ENCODE data around the gene SLC6A13.

Gene SLC6A13

GRCh38 chr12:206746-207440 lies 55.7 kb downstream of the SLC6A13 start:
- Mint-ChIP-seq H3K4me1 (peaks cover 6% of the 10 kb centered on the region), H3K9me3 (no peaks in the 10 kb centered on the region), H3K4me3 (no peak overlapping the region), H3K27ac (no peak overlapping the region), H3K27me3 (peaks cover 82% of the 10 kb centered on the region)
- DNase-seq: no peak
- ATAC-seq: no peak

- Mint-ChIP-seq H3K4me3 (no peak overlapping the region), H3K4me1 (peaks cover 5% of the 10 kb centered on the region), H3K9me3 (no peaks in the 10 kb centered on the region), H3K27me3 (peaks cover 82% of the 10 kb centered on the region), H3K27ac (no peak overlapping the region)
- DNase-seq (no peak), ATAC-seq (no peak)
Measured at GRCh38 chr12:205026-205425, 57.6 kb downstream of the SLC6A13 start.

GRCh38 chr12:204261-204678 lies 58.4 kb downstream of the SLC6A13 start:
- peaks cover 5% of the 10 kb centered on the region for H3K4me1 Mint-ChIP-seq
- no peak overlapping the region for H3K4me3 Mint-ChIP-seq
- ATAC-seq (no peak), DNase-seq (no peak)
- H3K27me3 Mint-ChIP-seq: peaks cover 75% of the 10 kb centered on the region
- no peaks in the 10 kb centered on the region for H3K9me3 Mint-ChIP-seq
- H3K27ac Mint-ChIP-seq: no peak overlapping the region

GRCh38 chr12:203462-204260 lies 59.0 kb downstream of the SLC6A13 start:
- peaks cover 69% of the 10 kb centered on the region for H3K27me3 Mint-ChIP-seq
- DNase-seq (no peak), ATAC-seq (peak; percentile 66)
- no peaks in the 10 kb centered on the region for H3K9me3 Mint-ChIP-seq
- H3K4me3 Mint-ChIP-seq: peak overlapping the region in 1 of 2 donors; percentile 36
- H3K27ac Mint-ChIP-seq: no peak overlapping the region
- peaks cover 5% of the 10 kb centered on the region for H3K4me1 Mint-ChIP-seq

GRCh38 chr12:203074-203461 lies 59.6 kb downstream of the SLC6A13 start:
- DNase-seq (no peak), ATAC-seq (no peak)
- H3K4me1 Mint-ChIP-seq: peaks cover 5% of the 10 kb centered on the region
- no peaks in the 10 kb centered on the region for H3K9me3 Mint-ChIP-seq
- H3K27ac Mint-ChIP-seq: no peak overlapping the region
- H3K27me3 Mint-ChIP-seq: peaks cover 70% of the 10 kb centered on the region
- no peak overlapping the region for H3K4me3 Mint-ChIP-seq

GRCh38 chr12:202081-202731 lies 60.4 kb downstream of the SLC6A13 start:
- H3K4me3 Mint-ChIP-seq: peak overlapping the region in 1 of 2 donors; percentile 27
- H3K27ac Mint-ChIP-seq: no peak overlapping the region
- ATAC-seq: no peak
- peaks cover 0 to 2% of the 10 kb centered on the region in 2 donors for H3K9me3 Mint-ChIP-seq
- peaks cover 73% of the 10 kb centered on the region for H3K27me3 Mint-ChIP-seq
- peaks cover 5% of the 10 kb centered on the region for H3K4me1 Mint-ChIP-seq
- no peak for DNase-seq

GRCh38 chr12:201361-201760 lies 61.3 kb downstream of the SLC6A13 start:
- DNase-seq: no peak
- peaks cover 74% of the 10 kb centered on the region for H3K27me3 Mint-ChIP-seq
- ATAC-seq: no peak
- H3K4me1 Mint-ChIP-seq: peaks cover 5% of the 10 kb centered on the region
- no peak overlapping the region for H3K4me3 Mint-ChIP-seq
- peaks cover 0 to 7% of the 10 kb centered on the region in 2 donors for H3K9me3 Mint-ChIP-seq
- H3K27ac Mint-ChIP-seq: peak overlapping the region in 1 of 2 donors; percentile 21

GRCh38 chr12:198705-199104 lies 63.9 kb downstream of the SLC6A13 start:
- H3K27me3 Mint-ChIP-seq: peaks cover 48% of the 10 kb centered on the region

GRCh38 chr12:197911-198695 lies 64.5 kb downstream of the SLC6A13 start:
- Mint-ChIP-seq H3K27me3 (peaks cover 51% of the 10 kb centered on the region), H3K4me3 (no peak overlapping the region), H3K4me1 (no peaks in the 10 kb centered on the region), H3K9me3 (peaks cover 0 to 7% of the 10 kb centered on the region in 2 donors), H3K27ac (no peak overlapping the region)
- ATAC-seq (no peak), DNase-seq (no peak)

More at GRCh38 chr12:198705-199104, 63.9 kb downstream of the SLC6A13 start:
- DNase-seq (no peak), ATAC-seq (no peak)
- Mint-ChIP-seq H3K9me3 (peaks cover 0 to 7% of the 10 kb centered on the region in 2 donors), H3K27ac (no peak overlapping the region), H3K4me3 (no peak overlapping the region), H3K4me1 (no peaks in the 10 kb centered on the region)

GRCh38 chr12:197347-197746 lies 65.3 kb downstream of the SLC6A13 start:
- Mint-ChIP-seq H3K4me1 (no peaks in the 10 kb centered on the region), H3K27me3 (peaks cover 51% of the 10 kb centered on the region), H3K4me3 (no peak overlapping the region), H3K27ac (no peak overlapping the region), H3K9me3 (peaks cover 0 to 7% of the 10 kb centered on the region in 2 donors)
- ATAC-seq (no peak), DNase-seq (no peak)

GRCh38 chr12:196436-196835 lies 66.2 kb downstream of the SLC6A13 start:
- ATAC-seq (no peak), DNase-seq (no peak)
- Mint-ChIP-seq H3K27ac (no peak overlapping the region), H3K27me3 (peaks cover 45% of the 10 kb centered on the region), H3K9me3 (peaks cover 0 to 7% of the 10 kb centered on the region in 2 donors), H3K4me1 (no peaks in the 10 kb centered on the region), H3K4me3 (no peak overlapping the region)

GRCh38 chr12:195951-196350 lies 66.7 kb downstream of the SLC6A13 start:
- H3K9me3 Mint-ChIP-seq: peaks cover 0 to 7% of the 10 kb centered on the region in 2 donors
- ATAC-seq: no peak
- peaks cover 45% of the 10 kb centered on the region for H3K27me3 Mint-ChIP-seq
- DNase-seq: no peak
- H3K4me3 Mint-ChIP-seq: no peak overlapping the region
- H3K27ac Mint-ChIP-seq: no peak overlapping the region
- no peaks in the 10 kb centered on the region for H3K4me1 Mint-ChIP-seq

- H3K4me3 Mint-ChIP-seq: no peak overlapping the region
- H3K9me3 Mint-ChIP-seq: peaks cover 0 to 7% of the 10 kb centered on the region in 2 donors
- DNase-seq (no peak), ATAC-seq (no peak)
- H3K27ac Mint-ChIP-seq: no peak overlapping the region
- peaks cover 43% of the 10 kb centered on the region for H3K27me3 Mint-ChIP-seq
- no peaks in the 10 kb centered on the region for H3K4me1 Mint-ChIP-seq
Measured at GRCh38 chr12:195156-195555, 67.5 kb downstream of the SLC6A13 start.

GRCh38 chr12:194276-194675 lies 68.4 kb downstream of the SLC6A13 start:
- Mint-ChIP-seq H3K9me3 (peaks cover 0 to 7% of the 10 kb centered on the region in 2 donors), H3K4me3 (no peak overlapping the region), H3K27me3 (peaks cover 51% of the 10 kb centered on the region), H3K27ac (no peak overlapping the region), H3K4me1 (peaks cover 2% of the 10 kb centered on the region)
- DNase-seq (no peak), ATAC-seq (no peak)

GRCh38 chr12:193261-193660 lies 69.4 kb downstream of the SLC6A13 start:
- Mint-ChIP-seq H3K4me1 (peaks cover 10% of the 10 kb centered on the region), H3K9me3 (peaks cover 0 to 7% of the 10 kb centered on the region in 2 donors), H3K4me3 (no peak overlapping the region), H3K27me3 (peaks cover 54% of the 10 kb centered on the region), H3K27ac (no peak overlapping the region)
- DNase-seq: no peak
- no peak for ATAC-seq

All from stimulated activated naive CD8-positive, alpha-beta T cell treated with anti-CD3 and anti-CD28 coated beads, Interleukin-15, amount 100 ng/mL, for 72 hours (primary cell).